IPS-18a (cell line): Measurements from ENCODE around the gene NFATC2.

Experiments used
- H3K27ac ChIP-seq: one replicate; pipeline ENCODE4 v1.5.1; 2013; ENCODE audit warnings: low read length
- H3K27me3 ChIP-seq: one replicate; pipeline ENCODE4 v1.6.1; 2013; ENCODE audit warnings: mild to moderate bottlenecking, low read length; ENCODE audit not compliant: control insufficient read depth, insufficient read depth
- H3K36me3 ChIP-seq: one replicate; pipeline ENCODE4 v1.6.1; 2013; ENCODE audit warnings: low read depth, low read length; ENCODE audit not compliant: control insufficient read depth
- H3K4me1 ChIP-seq: one replicate; pipeline ENCODE4 v1.6.1; 2013; ENCODE audit warnings: low read depth, low read length; ENCODE audit not compliant: control insufficient read depth
- H3K4me3 ChIP-seq: one replicate; pipeline ENCODE4 v1.5.1; 2013; ENCODE audit warnings: low read length
- H3K9ac ChIP-seq: one replicate; pipeline ENCODE4 v1.6.1; 2013; ENCODE audit warnings: mild to moderate bottlenecking, low read length, moderate library complexity
- H3K9me3 ChIP-seq: one replicate; pipeline ENCODE4 v1.6.1; 2013; ENCODE audit warnings: low read depth, low read length; ENCODE audit not compliant: control insufficient read depth

Gene NFATC2

GRCh38 chr20:51542571-51543421 is at the start of gene NFATC2:
Gene NFATC2 (minus strand): TSS chr20:51542719. CDS start chr20:51542499, 220 bp downstream.
- Histone ChIP-seq H3K36me3 (no peaks in the 10 kb centered on the region), H3K27ac (no peak within 1 kb of the TSS), H3K27me3 (peaks cover 41% of the 10 kb centered on the region), H3K9me3 (no peaks in the 10 kb centered on the region), H3K9ac (no peak within 1 kb of the TSS), H3K4me3 (peak within 1 kb of the TSS; percentile 55), H3K4me1 (peaks cover 5% of the 10 kb centered on the region)

- H3K9me3 ChIP-seq, result no peaks in the 10 kb centered on the region
- no peak overlapping the region for H3K4me3 ChIP-seq
- no peaks in the 10 kb centered on the region for H3K36me3 ChIP-seq
- no peak overlapping the region for H3K27ac ChIP-seq
- H3K9ac ChIP-seq, result no peak overlapping the region
- peaks cover 4% of the 10 kb centered on the region for H3K4me1 ChIP-seq
- H3K27me3 ChIP-seq, result no peaks in the 10 kb centered on the region
These were observed 49.4 kb upstream of the NFATC2 start for GRCh38 chr20:51591871-51592270.

GRCh38 chr20:51588762-51589161 is 46.2 kb upstream of the NFATC2 start:
- Histone ChIP-seq H3K4me1 (no peaks in the 10 kb centered on the region), H3K4me3 (no peak overlapping the region), H3K9me3 (no peaks in the 10 kb centered on the region), H3K9ac (no peak overlapping the region), H3K36me3 (no peaks in the 10 kb centered on the region), H3K27me3 (no peaks in the 10 kb centered on the region), H3K27ac (no peak overlapping the region)

- Histone ChIP-seq H3K9me3 (no peaks in the 10 kb centered on the region), H3K9ac (no peak overlapping the region), H3K27ac (no peak overlapping the region), H3K4me1 (no peaks in the 10 kb centered on the region), H3K36me3 (no peaks in the 10 kb centered on the region), H3K4me3 (no peak overlapping the region), H3K27me3 (no peaks in the 10 kb centered on the region)
These were observed 44.6 kb upstream of the NFATC2 start for GRCh38 chr20:51587145-51587544.

GRCh38 chr20:51586005-51586440 is 43.5 kb upstream of the NFATC2 start:
- no peak overlapping the region for H3K27ac ChIP-seq
- H3K27me3 ChIP-seq, result no peaks in the 10 kb centered on the region
- H3K36me3 ChIP-seq, result no peaks in the 10 kb centered on the region
- no peak overlapping the region for H3K4me3 ChIP-seq
- no peak overlapping the region for H3K9ac ChIP-seq
- no peaks in the 10 kb centered on the region for H3K9me3 ChIP-seq
- no peaks in the 10 kb centered on the region for H3K4me1 ChIP-seq

- no peak overlapping the region for H3K9ac ChIP-seq
- no peaks in the 10 kb centered on the region for H3K9me3 ChIP-seq
- H3K27me3 ChIP-seq, result no peaks in the 10 kb centered on the region
- H3K4me3 ChIP-seq, result no peak overlapping the region
- no peak overlapping the region for H3K27ac ChIP-seq
- H3K36me3 ChIP-seq, result no peaks in the 10 kb centered on the region
- no peaks in the 10 kb centered on the region for H3K4me1 ChIP-seq
These were observed 42.6 kb upstream of the NFATC2 start for GRCh38 chr20:51585148-51585547.

- H3K27ac ChIP-seq, result no peak overlapping the region
These were observed 42.2 kb upstream of the NFATC2 start for GRCh38 chr20:51584737-51585136.

GRCh38 chr20:51584116-51584515 is 41.6 kb upstream of the NFATC2 start:
- H3K36me3 ChIP-seq, result no peaks in the 10 kb centered on the region
- H3K4me1 ChIP-seq, result no peaks in the 10 kb centered on the region
- no peaks in the 10 kb centered on the region for H3K9me3 ChIP-seq
- H3K9ac ChIP-seq, result no peak overlapping the region
- H3K4me3 ChIP-seq, result no peak overlapping the region
- no peak overlapping the region for H3K27ac ChIP-seq
- H3K27me3 ChIP-seq, result no peaks in the 10 kb centered on the region

More at GRCh38 chr20:51584737-51585136, 42.2 kb upstream of the NFATC2 start:
- H3K27me3 ChIP-seq, result no peaks in the 10 kb centered on the region
- H3K9ac ChIP-seq, result no peak overlapping the region
- no peaks in the 10 kb centered on the region for H3K4me1 ChIP-seq
- H3K9me3 ChIP-seq, result no peaks in the 10 kb centered on the region
- H3K36me3 ChIP-seq, result no peaks in the 10 kb centered on the region
- no peak overlapping the region for H3K4me3 ChIP-seq

- H3K27ac ChIP-seq, result no peak overlapping the region
- no peaks in the 10 kb centered on the region for H3K27me3 ChIP-seq
- no peak overlapping the region for H3K4me3 ChIP-seq
- H3K9me3 ChIP-seq, result no peaks in the 10 kb centered on the region
- no peaks in the 10 kb centered on the region for H3K4me1 ChIP-seq
- no peak overlapping the region for H3K9ac ChIP-seq
- H3K36me3 ChIP-seq, result no peaks in the 10 kb centered on the region
These were observed 41.0 kb upstream of the NFATC2 start for GRCh38 chr20:51583499-51583898.

GRCh38 chr20:51583073-51583472 is 40.6 kb upstream of the NFATC2 start:
- H3K9me3 ChIP-seq, result no peaks in the 10 kb centered on the region
- no peak overlapping the region for H3K27ac ChIP-seq
- H3K36me3 ChIP-seq, result no peaks in the 10 kb centered on the region
- H3K27me3 ChIP-seq, result no peaks in the 10 kb centered on the region
- no peak overlapping the region for H3K9ac ChIP-seq
- no peak overlapping the region for H3K4me3 ChIP-seq
- no peaks in the 10 kb centered on the region for H3K4me1 ChIP-seq

- Histone ChIP-seq H3K27me3 (no peaks in the 10 kb centered on the region), H3K36me3 (no peaks in the 10 kb centered on the region), H3K27ac (no peak overlapping the region), H3K4me1 (no peaks in the 10 kb centered on the region), H3K9ac (no peak overlapping the region), H3K9me3 (no peaks in the 10 kb centered on the region), H3K4me3 (no peak overlapping the region)
These were observed 39.1 kb upstream of the NFATC2 start for GRCh38 chr20:51581571-51581970.

GRCh38 chr20:51579137-51579536 is 36.6 kb upstream of the NFATC2 start:
- H3K27me3 ChIP-seq, result no peaks in the 10 kb centered on the region
- H3K27ac ChIP-seq, result no peak overlapping the region
- H3K4me1 ChIP-seq, result no peaks in the 10 kb centered on the region
- H3K36me3 ChIP-seq, result no peaks in the 10 kb centered on the region
- no peak overlapping the region for H3K9ac ChIP-seq
- H3K9me3 ChIP-seq, result no peaks in the 10 kb centered on the region
- H3K4me3 ChIP-seq, result no peak overlapping the region
